IMR-90 (cell line): Measurements from ENCODE around the gene COL20A1.

Source experiments
- BHLHE40 ChIP-seq: fragments of 150-350 bp; IDR thresholded peaks from 2 replicates; pipeline ENCODE4 v1.6.1; 2016; ENCODE audit warnings: mild to moderate bottlenecking, low read depth, low read length
- CTCF ChIP-seq: conservative IDR thresholded peaks from 2 replicates; pipeline ENCODE4 v1.5.1; 2012; ENCODE audit warnings: mild to moderate bottlenecking, low read depth, low read length, improper control_type of control experiment
- MAFK ChIP-seq: IDR thresholded peaks from 2 replicates; pipeline ENCODE4 v1.6.1; 2012; ENCODE audit warnings: low read depth, low read length, improper control_type of control experiment
- MXI1 ChIP-seq: IDR thresholded peaks from 2 replicates; pipeline ENCODE4 v1.6.1; 2012; ENCODE audit warnings: low read depth, mild to moderate bottlenecking, low read length, moderate library complexity, borderline replicate concordance
- NFE2L2 ChIP-seq: fragments of 150-350 bp; IDR thresholded peaks from 2 replicates; pipeline ENCODE4 v1.6.1; 2016; ENCODE audit warnings: low read depth, mild to moderate bottlenecking, low read length
- POLR2A ChIP-seq: IDR thresholded peaks from 2 replicates; pipeline ENCODE4 v1.6.1; 2012; ENCODE audit warnings: mild to moderate bottlenecking, low read depth, low read length
- RAD21 ChIP-seq: IDR thresholded peaks from 2 replicates; pipeline ENCODE4 v1.6.1; 2012; ENCODE audit warnings: low read length, improper control_type of control experiment
- RCOR1 ChIP-seq: IDR thresholded peaks from 2 replicates; pipeline ENCODE4 v1.6.1; 2012; ENCODE audit warnings: mild to moderate bottlenecking, low read length, improper control_type of control experiment; ENCODE audit not compliant: insufficient replicate concordance

- TF ChIP-seq MAFK (no peak), RCOR1 (no peak), MXI1 (no peak), CTCF (no peak), POLR2A (no peak), RAD21 (no peak), BHLHE40 (no peak), NFE2L2 (no peak)
Observed at GRCh38 chr20:63348828-63349515, 56.0 kb downstream of the COL20A1 start.
